ENCODE data around the gene NR6A1. TPM values are rescaled to one million over a fixed set of nuclear protein-coding genes. Genes with fewer than 3 reads are reported as not detected.

Gene NR6A1
- total and polyA plus RNA-seq, 2 of the 13 experiments (the other 11 are each of a cell fraction or from before 2014, with no cell fraction given) = 28.1 to 31.5 TPM

GRCh38 chr9:124541824-124542223, 229.3 kb downstream of the NR6A1 start (continued):
- TF ChIP-seq, protein P1, sequence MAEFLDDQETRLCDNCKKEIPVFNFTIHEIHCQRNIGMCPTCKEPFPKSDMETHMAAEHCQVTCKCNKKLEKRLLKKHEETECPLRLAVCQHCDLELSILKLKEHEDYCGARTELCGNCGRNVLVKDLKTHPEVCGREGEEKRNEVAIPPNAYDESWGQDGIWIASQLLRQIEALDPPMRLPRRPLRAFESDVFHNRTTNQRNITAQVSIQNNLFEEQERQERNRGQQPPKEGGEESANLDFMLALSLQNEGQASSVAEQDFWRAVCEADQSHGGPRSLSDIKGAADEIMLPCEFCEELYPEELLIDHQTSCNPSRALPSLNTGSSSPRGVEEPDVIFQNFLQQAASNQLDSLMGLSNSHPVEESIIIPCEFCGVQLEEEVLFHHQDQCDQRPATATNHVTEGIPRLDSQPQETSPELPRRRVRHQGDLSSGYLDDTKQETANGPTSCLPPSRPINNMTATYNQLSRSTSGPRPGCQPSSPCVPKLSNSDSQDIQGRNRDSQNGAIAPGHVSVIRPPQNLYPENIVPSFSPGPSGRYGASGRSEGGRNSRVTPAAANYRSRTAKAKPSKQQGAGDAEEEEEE (CRISPR knock-in tag; IDR thresholded peaks at IDR 0.05; ENCODE audit: borderline replicate concordance) = no peak
- no peak for TF ChIP-seq MAFG (CRISPR knock-in tag; IDR thresholded peaks at IDR 0.05)
- no peak for TF ChIP-seq ZKSCAN8 (CRISPR knock-in tag; IDR thresholded peaks at IDR 0.05; ENCODE audit: borderline replicate concordance)
- no peak for TF ChIP-seq FOXJ3 (CRISPR knock-in tag; IDR thresholded peaks at IDR 0.05; ENCODE audit: borderline replicate concordance)
- TF ChIP-seq, protein P2, sequence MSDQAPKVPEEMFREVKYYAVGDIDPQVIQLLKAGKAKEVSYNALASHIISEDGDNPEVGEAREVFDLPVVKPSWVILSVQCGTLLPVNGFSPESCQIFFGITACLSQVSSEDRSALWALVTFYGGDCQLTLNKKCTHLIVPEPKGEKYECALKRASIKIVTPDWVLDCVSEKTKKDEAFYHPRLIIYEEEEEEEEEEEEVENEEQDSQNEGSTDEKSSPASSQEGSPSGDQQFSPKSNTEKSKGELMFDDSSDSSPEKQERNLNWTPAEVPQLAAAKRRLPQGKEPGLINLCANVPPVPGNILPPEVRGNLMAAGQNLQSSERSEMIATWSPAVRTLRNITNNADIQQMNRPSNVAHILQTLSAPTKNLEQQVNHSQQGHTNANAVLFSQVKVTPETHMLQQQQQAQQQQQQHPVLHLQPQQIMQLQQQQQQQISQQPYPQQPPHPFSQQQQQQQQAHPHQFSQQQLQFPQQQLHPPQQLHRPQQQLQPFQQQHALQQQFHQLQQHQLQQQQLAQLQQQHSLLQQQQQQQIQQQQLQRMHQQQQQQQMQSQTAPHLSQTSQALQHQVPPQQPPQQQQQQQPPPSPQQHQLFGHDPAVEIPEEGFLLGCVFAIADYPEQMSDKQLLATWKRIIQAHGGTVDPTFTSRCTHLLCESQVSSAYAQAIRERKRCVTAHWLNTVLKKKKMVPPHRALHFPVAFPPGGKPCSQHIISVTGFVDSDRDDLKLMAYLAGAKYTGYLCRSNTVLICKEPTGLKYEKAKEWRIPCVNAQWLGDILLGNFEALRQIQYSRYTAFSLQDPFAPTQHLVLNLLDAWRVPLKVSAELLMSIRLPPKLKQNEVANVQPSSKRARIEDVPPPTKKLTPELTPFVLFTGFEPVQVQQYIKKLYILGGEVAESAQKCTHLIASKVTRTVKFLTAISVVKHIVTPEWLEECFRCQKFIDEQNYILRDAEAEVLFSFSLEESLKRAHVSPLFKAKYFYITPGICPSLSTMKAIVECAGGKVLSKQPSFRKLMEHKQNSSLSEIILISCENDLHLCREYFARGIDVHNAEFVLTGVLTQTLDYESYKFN (CRISPR knock-in tag; conservative IDR thresholded peaks at IDR 0.05) = no peak

GRCh38 chr9:124537926-124538325, 233.2 kb downstream of the NR6A1 start:
- ChIA-PET POLR2A (interaction anchor here (1.3 to 2.5 kb wide), 2 partner anchors 17 to 26 kb away, joined by 6 to 7 read pairs; no protein-coding TSS in a partner anchor), CTCF (ENCODE audit: low intra/inter-chr PET ratio, low total read pairs) (no interaction called here)
- BruUV-seq (replicated peaks) = no TSS peak
- Histone ChIP-seq H3K79me2 (ENCODE audit: insufficient read depth, low read length) (no peaks in the 10 kb centered on the region), H2AFZ (ENCODE audit: low read length) (no peak overlapping the region), H3K9me3 (ENCODE audit: low read length) (no peaks in the 10 kb centered on the region), H3K4me1 (ENCODE audit: insufficient read depth, low read length) (peaks cover 7% of the 10 kb centered on the region; the same call in 1 of the 2 replicates), H3K36me3 (replicated peaks in 1 of 2; ENCODE audit: control insufficient read depth in 1 of 2, insufficient read depth in 2 of 2, low read length in 2 of 2) (peaks cover 20 to 64% of the 10 kb centered on the region in 2 experiments), H3K4me3 (replicated peaks in 1 of 3; ENCODE audit: insufficient read depth in 1 of 3, low read depth in 2 of 3, low read length in 3 of 3) (no peak overlapping the region), H3K4me2 (ENCODE audit: low read depth, low read length) (no peak overlapping the region), H3K27ac (ENCODE audit: extremely low read length, insufficient read depth, low read length) (no peak overlapping the region), H4K20me1 (ENCODE audit: insufficient read depth, low read length) (no peaks in the 10 kb centered on the region), H3K27me3 (ENCODE audit: control insufficient read depth in 1 of 2, insufficient read depth in 2 of 2, low read length in 2 of 2) (no peaks in the 10 kb centered on the region), H3K9ac (ENCODE audit: insufficient read depth, low read depth, low read length) (no peak overlapping the region)
- no peak for DNase-seq (ENCODE audit: low spot score)
- FAIRE-seq = no peak
- intact Hi-C loops (cut with micrococcal nuclease; ENCODE audit: unreplicated experiment) (loop anchor here (5.0 kb wide), 1 partner anchor 61 kb away; no protein-coding TSS in a partner anchor), in situ Hi-C loops (cut with HindIII; ENCODE audit: extremely low pct_ligation_motif_present, low pct_unique_long_range_greater_than_20kb) (no loop called here)
- WGBS (ENCODE audit: low lambda C conversion rate) = 97% methylated on average over 8 of the region's 8 CpGs
- ATAC-seq = no peak
- TF ChIP-seq, protein P3, sequence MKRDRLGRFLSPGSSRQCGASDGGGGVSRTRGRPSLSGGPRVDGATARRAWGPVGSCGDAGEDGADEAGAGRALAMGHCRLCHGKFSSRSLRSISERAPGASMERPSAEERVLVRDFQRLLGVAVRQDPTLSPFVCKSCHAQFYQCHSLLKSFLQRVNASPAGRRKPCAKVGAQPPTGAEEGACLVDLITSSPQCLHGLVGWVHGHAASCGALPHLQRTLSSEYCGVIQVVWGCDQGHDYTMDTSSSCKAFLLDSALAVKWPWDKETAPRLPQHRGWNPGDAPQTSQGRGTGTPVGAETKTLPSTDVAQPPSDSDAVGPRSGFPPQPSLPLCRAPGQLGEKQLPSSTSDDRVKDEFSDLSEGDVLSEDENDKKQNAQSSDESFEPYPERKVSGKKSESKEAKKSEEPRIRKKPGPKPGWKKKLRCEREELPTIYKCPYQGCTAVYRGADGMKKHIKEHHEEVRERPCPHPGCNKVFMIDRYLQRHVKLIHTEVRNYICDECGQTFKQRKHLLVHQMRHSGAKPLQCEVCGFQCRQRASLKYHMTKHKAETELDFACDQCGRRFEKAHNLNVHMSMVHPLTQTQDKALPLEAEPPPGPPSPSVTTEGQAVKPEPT (CRISPR knock-in tag; IDR thresholded peaks at IDR 0.05; ENCODE audit: low read depth) = no peak
- TF ChIP-seq NFYB (CRISPR knock-in tag; IDR thresholded peaks at IDR 0.05) = no peak
- no peak for TF ChIP-seq ERF (CRISPR knock-in tag; IDR thresholded peaks at IDR 0.05)
- TF ChIP-seq, protein P4, sequence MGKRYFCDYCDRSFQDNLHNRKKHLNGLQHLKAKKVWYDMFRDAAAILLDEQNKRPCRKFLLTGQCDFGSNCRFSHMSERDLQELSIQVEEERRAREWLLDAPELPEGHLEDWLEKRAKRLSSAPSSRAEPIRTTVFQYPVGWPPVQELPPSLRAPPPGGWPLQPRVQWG (CRISPR knock-in tag; IDR thresholded peaks at IDR 0.05; ENCODE audit: borderline replicate concordance, low read depth) = no peak
- no peak for TF ChIP-seq KLF9 (CRISPR knock-in tag; IDR thresholded peaks at IDR 0.05; ENCODE audit: low read depth)
- TF ChIP-seq YEATS2 (CRISPR knock-in tag; IDR thresholded peaks at IDR 0.05; ENCODE audit: borderline replicate concordance) = no peak
- TF ChIP-seq TP53 (CRISPR knock-in tag; conservative IDR thresholded peaks at IDR 0.05) = no peak
- no peak for TF ChIP-seq XBP1 (CRISPR knock-in tag; IDR thresholded peaks at IDR 0.05)
- TF ChIP-seq CEBPG (CRISPR knock-in tag; IDR thresholded peaks at IDR 0.05) = no peak
- no peak for TF ChIP-seq THRA (CRISPR knock-in tag; IDR thresholded peaks at IDR 0.05; ENCODE audit: borderline replicate concordance)
